AG04449 (cell line): ENCODE results near the gene ZNF598.

Source experiments
- CTCF ChIA-PET: fragments of 350-600 bp; formaldehyde crosslinking; extraction: SDS; loops from one replicate; lab custom pipeline; 2021; ENCODE audit warnings: antibody characterized with exemption; lab: Yijun Ruan, JAX
- POLR2A ChIA-PET: fragments of 400-600, 350-600 bp; formaldehyde crosslinking; extraction: SDS; loops from one replicate; lab custom pipeline; 2020; ENCODE audit warnings: antibody characterized with exemption, inconsistent platforms; lab: Yijun Ruan, JAX
- DNase-seq: peaks from one replicate; pipeline ENCODE4 v3.0.0-alpha.2; 2010; ENCODE audit warnings: low read depth, low spot score
- H3K4me3 ChIP-seq: 2 replicates; pipeline ENCODE4 v1.5.1; 2011; ENCODE audit warnings: low read depth, mild to moderate bottlenecking, control low read depth, low read length
- CTCF ChIP-seq: IDR thresholded peaks from one replicate; pipeline ENCODE4 v1.5.1; 2011; ENCODE audit warnings: mild to moderate bottlenecking, moderate library complexity, low read length, control low read depth, inconsistent platforms; ENCODE audit not compliant: insufficient read depth; ENCODE audit errors: missing control alignments

ZNF598 gene

GRCh38 chr16:2030036-2030435 lies 20.4 kb upstream of the ZNF598 start:
- CTCF ChIA-PET: interaction anchor here (1.0 to 3.7 kb wide), 3 partner anchors 26 to 110 kb away, joined by 3 to 17 read pairs (median 4); no protein-coding TSS in a partner anchor

GRCh38 chr16:2029350-2029749 lies 19.7 kb upstream of the ZNF598 start:
- ChIA-PET POLR2A (no interaction called here), CTCF (interaction anchor here (1.7 to 3.7 kb wide), 2 partner anchors 26 to 111 kb away, joined by 4 to 17 read pairs; no protein-coding TSS in a partner anchor)
- TF ChIP-seq CTCF: no peak
- H3K4me3 ChIP-seq: no peak overlapping the region
- no peak for DNase-seq

More at GRCh38 chr16:2030036-2030435, 20.4 kb upstream of the ZNF598 start:
- TF ChIP-seq CTCF: no peak
- POLR2A ChIA-PET: no interaction called here
- H3K4me3 ChIP-seq: no peak overlapping the region
- DNase-seq: no peak

- ChIA-PET POLR2A (interaction anchor here (0.6 kb wide), 1 partner anchor 45 kb away, joined by 3 read pairs; the partner anchor contains the start of gene GFER), CTCF (interaction anchor here (1.7 to 3.1 kb wide), 2 partner anchors 25 to 28 kb away, joined by 4 to 13 read pairs; no protein-coding TSS in a partner anchor)
- no peak for TF ChIP-seq CTCF
- no peak for DNase-seq
- peak overlapping the region; percentile 83 for H3K4me3 ChIP-seq
Observed at GRCh38 chr16:2028620-2029220, 19.1 kb upstream of the ZNF598 start.

GRCh38 chr16:2028146-2028545 lies 18.5 kb upstream of the ZNF598 start:
- H3K4me3 ChIP-seq: peak overlapping the region; percentile 83
- no peak for DNase-seq
- ChIA-PET CTCF (interaction anchor here (1.0 to 3.1 kb wide), 2 partner anchors 28 to 113 kb away, joined by 6 to 13 read pairs; no protein-coding TSS in a partner anchor), POLR2A (interaction anchor here (0.6 to 1.8 kb wide), 3 partner anchors 44 to 127 kb away, joined by 3 to 11 read pairs (median 5); partner anchors contain the start of genes GFER, RPS2 and TRAF7)
- TF ChIP-seq CTCF: no peak

- POLR2A ChIA-PET: interaction anchor here (1.2 to 1.8 kb wide), 2 partner anchors 63 to 128 kb away, joined by 5 to 11 read pairs; partner anchors contain the start of genes RPS2 and TRAF7
- DNase-seq: no peak
- CTCF ChIA-PET: interaction anchor here (1.0 to 3.1 kb wide), 3 partner anchors 11 to 113 kb away, joined by 6 to 13 read pairs (median 6); no protein-coding TSS in a partner anchor
- peak; percentile 24 for TF ChIP-seq CTCF
- peak overlapping the region; percentile 83 for H3K4me3 ChIP-seq
Observed at GRCh38 chr16:2027024-2028010, 17.7 kb upstream of the ZNF598 start.
